H1 (cell line): ENCODE results near the gene PAOX. TPM values are rescaled to one million over a fixed set of nuclear protein-coding genes. Genes with fewer than 3 reads are reported as not detected.

Source experiments
- CTCF ChIA-PET: fragments of 300-600 bp; sonication (Branson Sonifier 250); formaldehyde crosslinking; loops from one replicate; lab custom pipeline; 2021; ENCODE audit not compliant: partially characterized antibody; lab: Charles Lee
- POLR2A ChIA-PET: fragments of 300-600 bp; sonication (Branson Sonifier 250); formaldehyde crosslinking; loops from one replicate; lab custom pipeline; 2021; ENCODE audit warnings: inconsistent platforms; ENCODE audit not compliant: partially characterized antibody; lab: Charles Lee
- DNase-seq, 2 experiments: peaks; one replicate each; pipeline versions ENCODE4 v3.0.0 to v3.0.0-alpha.2; 2010 to 2022; ENCODE audit warnings: low spot score in 2 of 2, low read depth in 1 of 2, mixed read lengths in 1 of 2
- FAIRE-seq: peaks from 2 replicates; lab custom pipeline; 2011; peaks lifted over from hg19 to GRCh38; lab: Jason Lieb, UNC
- H2AFZ ChIP-seq: 2 replicates; pipeline ENCODE4 v1.8.1; 2012; ENCODE audit warnings: low read length, inconsistent platforms
- H2AK5ac ChIP-seq: 2 replicates; pipeline ENCODE4 v1.6.1; 2013; ENCODE audit warnings: low read depth, low read length
- H2BK120ac ChIP-seq: replicated peaks from 2 replicates; pipeline ENCODE3; 2013; ENCODE audit warnings: low read depth, low read length, inconsistent platforms
- H2BK12ac ChIP-seq: 2 replicates; pipeline ENCODE4 v1.6.1; 2013; ENCODE audit warnings: low read depth, low read length
- H2BK15ac ChIP-seq: 2 replicates; pipeline ENCODE4 v1.6.1; 2013; ENCODE audit warnings: low read length
- H2BK20ac ChIP-seq: 2 replicates; pipeline ENCODE4 v1.6.1; 2013; ENCODE audit warnings: low read length
- H2BK5ac ChIP-seq: 2 replicates; pipeline ENCODE4 v1.6.1; 2013; ENCODE audit warnings: low read depth, low read length
- H3K14ac ChIP-seq: 2 replicates; pipeline ENCODE4 v1.6.1; 2013; ENCODE audit warnings: inconsistent platforms; ENCODE audit not compliant: insufficient read length
- H3K18ac ChIP-seq: 2 replicates; pipeline ENCODE4 v1.6.1; 2013; ENCODE audit warnings: low read length; ENCODE audit errors: extremely low read depth
- H3K23ac ChIP-seq: 2 replicates; pipeline ENCODE4 v1.6.1; 2013; ENCODE audit warnings: inconsistent platforms; ENCODE audit not compliant: insufficient read length
- H3K23me2 ChIP-seq: 2 replicates; pipeline ENCODE4 v1.6.1; 2013; ENCODE audit warnings: low read depth, low read length
- H3K27ac ChIP-seq: 2 replicates; pipeline ENCODE4 v1.6.1; 2011; ENCODE audit warnings: low read depth, low read length, inconsistent platforms
- H3K27me3 ChIP-seq, 4 experiments: replicated peaks in 1 of 4; 1 replicate in 1 of 4; 2 replicates in 3 of 4; pipeline versions ENCODE4 v1.6.1 to v1.8.1; 2011 to 2013; ENCODE audit warnings: low read length in 3 of 4, mild to moderate bottlenecking in 3 of 4, inconsistent platforms in 2 of 4, mixed read lengths in 2 of 4, moderate library complexity in 1 of 4; ENCODE audit not compliant: control insufficient read depth in 3 of 4, insufficient read depth in 3 of 4; ENCODE audit errors: extremely low read depth in 1 of 4
- H3K36me3 ChIP-seq, 4 experiments: 2 replicates each; pipeline versions ENCODE4 v1.6.1 to v1.8.1; 2011 to 2013; ENCODE audit warnings: mild to moderate bottlenecking in 4 of 4, low read length in 3 of 4, moderate library complexity in 2 of 4, control low read depth in 1 of 4, inconsistent platforms in 1 of 4; ENCODE audit not compliant: insufficient read depth in 4 of 4, control insufficient read depth in 2 of 4
- H3K4ac ChIP-seq: replicated peaks from 2 replicates; pipeline ENCODE3; 2013; ENCODE audit warnings: low read length, low read depth, mixed read lengths, inconsistent platforms; ENCODE audit not compliant: insufficient read length
- H3K4me1 ChIP-seq, 4 experiments: replicated peaks in 1 of 4; 1 replicate in 1 of 4; 2 replicates in 3 of 4; pipeline versions ENCODE4 v1.6.1 to v1.8.1; 2011 to 2013; ENCODE audit warnings: low read length in 3 of 4, inconsistent platforms in 2 of 4, mixed read lengths in 1 of 4; ENCODE audit not compliant: insufficient read depth in 4 of 4, control insufficient read depth in 3 of 4
- H3K4me2 ChIP-seq, 2 experiments: 2 replicates each; pipeline versions ENCODE4 v1.6.1 to v1.8.1; 2011 to 2013; ENCODE audit warnings: low read depth in 2 of 2, low read length in 2 of 2, control low read depth in 1 of 2, inconsistent platforms in 1 of 2, mild to moderate bottlenecking in 1 of 2; ENCODE audit not compliant: insufficient read depth in 1 of 2
- H3K4me3 ChIP-seq, 4 experiments: fragments of 200-600, 300-600 bp in 1 of 4; sonication (generic), shearing (Covaris generic), sonication (Bioruptor Twin) in 1 of 4; 2 replicates each; pipeline versions ENCODE4 v1.5.1 to v1.8.1; 2011 to 2016; ENCODE audit warnings: low read length in 4 of 4, low read depth in 3 of 4, control low read depth in 2 of 4, inconsistent platforms in 2 of 4, mild to moderate bottlenecking in 2 of 4, mixed read lengths in 1 of 4, moderate library complexity in 1 of 4; ENCODE audit not compliant: insufficient read depth in 2 of 4; ENCODE audit errors: extremely low read depth in 1 of 4
- H3K56ac ChIP-seq: replicated peaks from 2 replicates; pipeline ENCODE3; 2013; ENCODE audit warnings: low read depth, mild to moderate bottlenecking, mixed read lengths, low read length, inconsistent platforms; ENCODE audit not compliant: insufficient read length
- H3K79me1 ChIP-seq: 2 replicates; pipeline ENCODE4 v1.6.1; 2013; ENCODE audit warnings: low read depth, low read length, control low read depth
- H3K79me2 ChIP-seq, 2 experiments: 2 replicates each; pipeline versions ENCODE4 v1.6.1 to v1.8.1; 2012 to 2013; ENCODE audit warnings: low read length in 2 of 2, mild to moderate bottlenecking in 2 of 2, inconsistent platforms in 1 of 2; ENCODE audit not compliant: insufficient read depth in 2 of 2, control insufficient read depth in 1 of 2
- H3K9ac ChIP-seq, 4 experiments: replicated peaks in 1 of 4; 1 replicate in 1 of 4; 2 replicates in 3 of 4; pipeline versions ENCODE4 v1.6.1 to v1.8.1; 2011 to 2013; ENCODE audit warnings: low read depth in 3 of 4, low read length in 3 of 4, control low read depth in 2 of 4, mild to moderate bottlenecking in 2 of 4, moderate library complexity in 2 of 4, inconsistent platforms in 1 of 4; ENCODE audit errors: extremely low read depth in 1 of 4
- H3K9me3 ChIP-seq, 2 experiments: 2 replicates each; pipeline versions ENCODE4 v1.6.1 to v1.8.1; 2012 to 2013; ENCODE audit warnings: mild to moderate bottlenecking in 2 of 2, moderate library complexity in 2 of 2, control low read depth in 1 of 2, inconsistent platforms in 1 of 2, low read depth in 1 of 2, low read length in 1 of 2, mixed read lengths in 1 of 2; ENCODE audit not compliant: insufficient read depth in 2 of 2
- H4K20me1 ChIP-seq, 2 experiments: replicated peaks in 1 of 2; 2 replicates each; pipeline versions ENCODE3 to v1.8.1; 2011 to 2013; ENCODE audit warnings: inconsistent platforms in 2 of 2, low read length in 2 of 2, mild to moderate bottlenecking in 1 of 2; ENCODE audit not compliant: insufficient read depth in 2 of 2, control insufficient read depth in 1 of 2
- H4K5ac ChIP-seq: 2 replicates; pipeline ENCODE4 v1.6.1; 2013; ENCODE audit warnings: low read length, low read depth, mixed read lengths, inconsistent platforms; ENCODE audit not compliant: insufficient read length
- H4K8ac ChIP-seq: 2 replicates; pipeline ENCODE4 v1.8.0; 2013; ENCODE audit warnings: mild to moderate bottlenecking, moderate library complexity, low read length, inconsistent platforms; ENCODE audit not compliant: insufficient read depth; ENCODE audit errors: extremely low read depth
- H4K91ac ChIP-seq: replicated peaks from 2 replicates; pipeline ENCODE3; 2013; ENCODE audit warnings: low read length, mixed read lengths, inconsistent platforms; ENCODE audit not compliant: insufficient read length
- HDAC6 ChIP-seq: IDR thresholded peaks from one replicate; pipeline ENCODE4 v1.7.1; 2012; ENCODE audit warnings: low read depth, mild to moderate bottlenecking, inconsistent platforms, low read length, moderate library complexity
- NRF1 ChIP-seq: IDR thresholded peaks from 2 replicates; pipeline ENCODE4 v1.6.1; 2011; ENCODE audit warnings: mild to moderate bottlenecking, low read depth, low read length, improper control_type of control experiment
- POLR2A ChIP-seq, 2 experiments: IDR thresholded peaks; 1 replicate in 1 of 2; 2 replicates in 1 of 2; pipeline ENCODE4 v1.6.1; 2011; ENCODE audit warnings: low read depth in 2 of 2, low read length in 2 of 2, mild to moderate bottlenecking in 2 of 2; ENCODE audit errors: control extremely low read depth in 1 of 2
- WGBS, 2 experiments: shearing (Covaris generic) in 1 of 2; methylation state at CpG; one replicate each; pipeline versions ENCODE4 v1.1.6 to v1.1.7; 2013 to 2015; ENCODE audit warnings: low lambda C conversion rate in 2 of 2, mixed read lengths in 2 of 2, inconsistent platforms in 1 of 2, low coverage in 1 of 2, missing lambda C conversion rate in 1 of 2; ENCODE audit not compliant: insufficient replicate concordance in 2 of 2, insufficient coverage in 1 of 2, insufficient read length in 1 of 2; ENCODE audit errors: extremely low coverage in 1 of 2, missing lambda C conversion rate in 1 of 2; 5-methylcytosine and 5-hydroxymethylcytosine counted together
- polyA plus RNA-seq, 7 experiments: library from polyadenylated mRNA; depleted of rRNA in 3 of 7; stranded (reverse) in 5 of 7; unstranded in 2 of 7; fragments of >200 nt in 5 of 7; fragments of 200-250 nt in 2 of 7; gene quantifications; 1 replicate in 5 of 7; 2 replicates in 1 of 7; 4 replicates in 1 of 7; pipeline versions ENCODE4 v1.2.1 to v1.2.3, GENCODE V29; 2011 to 2013; ENCODE audit warnings: missing spikeins in 2 of 7, mixed read lengths in 2 of 7
- total RNA-seq: library from RNA; stranded (reverse); fragmentation: NEBNext Ultra II Directional; extraction: Animal tissue kit (Norgen Biotek cat#: 25700); gene quantifications from 2 replicates; pipeline ENCODE4 v1.2.1, GENCODE V29; 2021

The PAOX gene
- total and polyA plus RNA-seq, 2 of the 8 experiments (the other 6 are each of a cell fraction or from before 2014, with no cell fraction given): 3.7 to 4.3 TPM

DNA sequence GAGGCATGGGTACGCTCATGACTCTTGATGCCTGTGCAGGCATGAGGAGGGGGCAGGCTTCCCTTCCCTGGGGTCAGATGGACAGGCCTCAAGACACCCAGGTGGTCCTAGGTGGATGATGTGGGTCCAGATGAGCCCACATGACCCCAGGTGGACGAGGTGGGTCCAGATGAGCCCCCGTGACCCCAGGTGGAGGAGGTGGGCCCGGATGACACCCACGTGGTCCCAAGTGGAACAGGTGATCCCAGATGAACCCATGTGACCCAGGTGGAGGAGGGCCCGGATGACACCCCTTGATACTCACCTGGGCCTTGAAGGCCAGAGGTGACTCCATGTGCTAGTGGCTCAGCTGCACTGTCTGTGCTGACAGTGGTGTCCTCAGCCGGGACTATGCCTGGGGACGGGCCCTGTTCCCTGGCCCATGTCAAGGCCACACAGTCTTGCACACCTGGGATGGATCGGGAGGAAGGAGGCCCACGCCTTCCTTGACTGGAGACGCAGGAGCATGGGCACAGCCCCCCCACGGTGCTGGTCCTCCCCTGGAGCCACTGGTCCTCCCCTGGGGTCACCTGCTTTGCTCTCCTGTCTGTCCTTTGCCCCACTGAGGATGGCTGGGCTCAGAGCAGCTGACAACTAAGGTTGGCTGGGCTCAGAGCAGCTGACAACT lies 28.6 kb upstream of the PAOX start:
- POLR2A ChIA-PET: interaction anchor here (1.1 to 2.7 kb wide), 5 partner anchors 9 to 26 kb away, joined by 3 to 9 read pairs (median 7); no protein-coding TSS in a partner anchor
- CTCF ChIA-PET: interaction anchor here (1.3 to 3.7 kb wide), 5 partner anchors 11 to 26 kb away, joined by 3 to 32 read pairs (median 11); no protein-coding TSS in a partner anchor
- 88% methylated on average over 12 of the region's 12 CpGs; no CpG with 5 or more reads in 1 of the 2 experiments for WGBS, 2 experiments
- Histone ChIP-seq H3K18ac (no peak overlapping the region), H3K4me2 (no peak overlapping the region), H3K56ac (no peak overlapping the region), H4K91ac (no peak overlapping the region), H3K9ac (no peak overlapping the region), H3K27me3 (no peaks in the 10 kb centered on the region; a peak in 1 of 7 replicates), H2AK5ac (no peak overlapping the region), H3K27ac (no peak overlapping the region), H3K23ac (no peak overlapping the region), H3K79me2 (no peaks in the 10 kb centered on the region), H3K4me1 (peaks cover 0 to 21% (median 2%) of the 10 kb centered on the region in 4 experiments; a peak in 4 of 7 replicates), H3K9me3 (no peaks in the 10 kb centered on the region), H4K5ac (no peak overlapping the region), H2AFZ (no peak overlapping the region), H3K79me1 (no peaks in the 10 kb centered on the region), H2BK20ac (no peak overlapping the region), H3K14ac (no peak overlapping the region), H3K4ac (no peak overlapping the region), H2BK120ac (no peak overlapping the region), H3K4me3 (no peak overlapping the region), H2BK15ac (no peak overlapping the region), H3K36me3 (no peaks in the 10 kb centered on the region; a peak in 1 of 8 replicates), H3K23me2 (peaks cover 4% of the 10 kb centered on the region; the same call in 1 of the 2 replicates)
- FAIRE-seq: no peak
- no peak for DNase-seq
- TF ChIP-seq NRF1: no peak
- peak in 1 of 2 experiments; percentile 36; a peak in 1 of 3 replicates for TF ChIP-seq POLR2A (IDR thresholded peaks at IDR 0.05; ENCODE audit: control extremely low read depth in 1 of 2, low read depth in 2 of 2, low read length in 2 of 2)
- TF ChIP-seq HDAC6: no peak
- TF ChIP-seq, all 59 proteins: peak for 1
- Histone ChIP-seq H2BK12ac (0 out of 2 replicates have a peak overlapping the region, but pooled peaks have one; percentile 33), H2BK5ac (0 out of 2 replicates have a peak overlapping the region, but pooled peaks have one; percentile 35), H4K20me1 (peaks cover 7 to 15% of the 10 kb centered on the region in 2 experiments), H4K8ac (peak overlapping the region; percentile 35)
